ENCODE data around the gene UCHL5.

- no peak for TF ChIP-seq CTCF (conservative IDR thresholded peaks at IDR 0.05; ENCODE audit: low read length)
- TF ChIP-seq EZH2phosphoT487 (IDR thresholded peaks at IDR 0.05; ENCODE audit: borderline replicate concordance, low read depth, low read length), result no peak
Observed at GRCh38 chr1:193090865-193091264, 31.7 kb upstream of the UCHL5 start.
